ENCODE data around the gene PSMA7.
"Not testable (repeated sequence)": the region's sequence is repeated elsewhere in the genome, so short reads cannot be mapped to it uniquely, and the experiment has no call there.

PSMA7 gene

DNA sequence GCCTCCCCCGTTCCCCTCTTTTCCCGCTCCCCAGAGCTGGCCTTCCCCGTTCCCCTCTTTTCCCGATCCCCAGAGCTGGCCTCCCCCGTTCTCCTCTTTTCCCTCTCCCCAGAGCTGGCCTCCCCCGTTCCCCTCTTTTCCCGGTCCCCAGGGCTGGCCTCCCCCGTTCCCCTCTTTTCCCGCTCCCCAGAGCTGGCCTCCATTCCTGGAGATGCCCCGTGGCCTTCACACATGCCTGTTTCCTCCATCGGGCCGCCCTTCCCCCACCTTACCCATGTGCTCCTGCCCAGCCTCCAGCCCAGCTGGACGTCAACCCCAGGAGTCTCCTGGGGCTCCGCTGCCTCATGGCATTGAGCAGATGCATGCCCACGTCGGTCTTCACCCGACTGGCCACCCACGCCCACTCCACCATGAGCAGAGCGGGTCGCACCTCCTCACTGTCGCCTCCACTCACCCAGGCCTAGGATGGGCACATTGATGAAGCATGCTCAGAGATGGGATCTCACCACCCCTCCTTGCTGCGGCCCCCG, 8.7 kb upstream of the PSMA7 start:
- DNase-seq, result no peak

DNA sequence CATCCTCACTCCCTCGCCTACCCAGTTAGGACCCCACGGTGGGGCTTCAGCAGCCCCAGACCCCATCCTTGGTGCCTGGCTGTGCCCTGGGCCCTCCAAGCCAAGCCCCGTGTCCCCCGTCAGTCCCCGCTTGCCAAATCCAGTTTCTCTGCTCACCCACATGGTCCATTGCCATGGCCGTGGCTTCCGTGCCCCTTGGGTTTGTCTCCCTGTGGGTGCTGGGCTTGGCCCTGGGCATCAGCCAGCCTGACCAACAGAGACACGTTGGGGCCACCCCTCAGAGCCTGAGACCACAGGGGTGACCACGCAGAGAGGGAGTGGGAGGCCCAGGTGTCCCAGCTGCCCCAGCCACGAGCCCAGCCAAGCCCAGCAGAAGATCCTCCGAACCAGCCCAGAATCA, 8.0 kb upstream of the PSMA7 start:
- no peak for DNase-seq

DNA sequence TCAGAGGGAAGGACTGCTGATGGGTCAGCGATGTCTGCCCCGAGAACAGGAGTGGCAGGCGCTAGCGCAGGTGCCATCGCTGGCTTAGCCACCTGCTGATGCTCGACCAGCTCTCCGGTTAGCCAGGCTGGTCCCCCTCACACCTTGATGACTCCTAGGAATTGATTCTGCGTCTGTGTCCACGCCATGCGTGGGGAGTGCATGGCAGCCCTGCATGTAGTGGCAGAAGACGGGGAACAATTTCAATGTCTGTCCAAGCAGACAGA, 7.0 kb upstream of the PSMA7 start:
- no peak for DNase-seq

DNA sequence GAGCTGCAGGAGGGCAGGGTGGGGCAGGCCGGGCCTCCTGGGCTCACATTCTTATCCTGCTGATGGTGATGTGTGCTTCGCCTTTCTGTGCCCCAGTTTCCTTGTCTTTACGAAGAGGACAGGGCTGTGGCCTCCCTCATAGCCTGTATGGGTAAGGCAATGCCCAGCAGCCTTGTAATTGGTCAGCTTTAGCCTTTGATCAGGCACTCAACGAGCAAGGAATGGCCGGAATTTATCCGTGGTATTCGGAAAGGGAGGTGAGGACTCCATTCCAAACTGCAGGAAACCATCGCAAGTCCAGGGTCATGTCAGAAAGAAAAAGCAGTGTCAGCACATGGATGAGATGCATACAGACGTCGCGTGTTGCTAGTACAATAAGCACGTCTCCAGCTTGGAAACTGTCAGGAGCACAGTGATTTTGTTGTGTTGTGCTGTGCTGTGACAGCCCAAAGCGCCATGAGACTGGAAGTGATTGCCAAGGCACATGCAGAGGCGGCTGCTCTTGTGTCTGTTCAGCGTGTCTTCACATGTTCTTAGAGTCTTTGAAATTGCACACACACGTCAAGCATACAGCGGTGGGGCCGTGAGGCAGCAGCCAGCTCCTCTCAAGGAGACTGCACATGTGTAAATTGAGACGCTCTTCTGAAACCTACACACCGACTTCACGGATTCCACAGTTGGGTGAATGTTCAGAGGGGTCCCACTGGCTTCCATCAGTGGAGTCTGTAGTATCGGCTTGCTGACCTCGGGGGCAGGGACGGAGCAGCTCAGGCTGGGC, 6.5 kb upstream of the PSMA7 start:
- DNase-seq, result no peak

DNA sequence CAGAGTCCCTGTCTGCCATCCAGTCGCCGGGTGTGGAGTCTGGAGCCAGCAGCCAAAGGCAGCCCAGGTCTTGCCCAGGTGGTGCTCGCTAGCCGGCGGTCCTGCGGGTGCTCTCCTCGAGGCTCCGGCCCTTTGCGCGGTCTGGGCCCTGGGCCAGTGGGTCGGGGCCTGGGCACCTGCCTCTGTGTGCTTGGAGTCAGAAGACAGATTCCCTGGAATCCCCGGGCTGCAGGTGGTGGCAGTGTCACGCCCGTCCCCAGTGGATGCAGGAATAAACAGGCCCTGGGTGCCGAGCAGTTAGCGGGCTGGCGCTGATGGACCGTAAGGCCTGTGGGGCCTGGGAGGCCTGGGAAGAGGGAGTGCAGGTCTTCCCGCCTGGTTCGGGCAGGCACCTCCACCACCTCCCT, 5.7 kb upstream of the PSMA7 start:
- DNase-seq, result no peak

DNA sequence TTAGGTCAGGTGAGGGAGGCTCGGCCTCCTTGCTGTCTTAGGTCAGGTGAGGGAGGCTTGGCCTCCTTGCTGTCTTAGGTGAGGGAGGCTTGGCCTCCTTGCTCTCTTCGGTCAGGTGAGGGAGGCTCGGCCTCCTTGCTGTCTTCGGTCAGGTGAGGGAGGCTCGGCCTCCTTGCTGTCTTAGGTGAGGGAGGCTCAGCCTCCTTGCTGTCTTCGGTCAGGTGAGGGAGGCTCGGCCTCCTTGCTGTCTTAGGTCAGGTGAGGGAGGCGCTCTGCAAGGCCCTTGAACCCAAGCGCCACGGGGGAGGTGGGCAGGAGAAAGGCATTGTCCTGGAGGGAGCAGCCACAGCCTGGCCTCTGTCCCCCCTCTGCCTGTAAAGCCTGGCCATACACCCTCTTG, 5.2 kb upstream of the PSMA7 start:
- not testable (repeated sequence) for DNase-seq

DNA sequence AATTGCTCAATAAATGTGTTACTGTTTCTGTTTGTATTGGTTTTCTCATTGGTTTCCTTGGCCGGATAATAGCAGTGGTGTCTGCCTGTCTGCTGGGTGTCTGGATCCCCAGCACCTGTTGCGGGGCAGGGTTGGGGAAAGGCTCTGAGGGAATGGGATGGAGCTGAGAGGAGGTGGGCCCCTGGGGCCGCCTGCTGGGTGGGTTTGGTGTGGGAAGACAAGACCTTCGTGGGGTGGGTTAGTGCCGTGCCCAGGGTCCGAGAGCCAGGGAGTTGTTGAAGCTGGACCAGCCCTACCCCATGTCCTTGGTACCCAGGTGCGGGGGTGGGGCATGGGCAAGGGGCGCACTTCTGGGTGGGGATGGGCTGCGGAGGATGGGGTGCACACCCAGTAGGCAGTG, 4.3 kb upstream of the PSMA7 start:
- DNase-seq, result no peak

DNA sequence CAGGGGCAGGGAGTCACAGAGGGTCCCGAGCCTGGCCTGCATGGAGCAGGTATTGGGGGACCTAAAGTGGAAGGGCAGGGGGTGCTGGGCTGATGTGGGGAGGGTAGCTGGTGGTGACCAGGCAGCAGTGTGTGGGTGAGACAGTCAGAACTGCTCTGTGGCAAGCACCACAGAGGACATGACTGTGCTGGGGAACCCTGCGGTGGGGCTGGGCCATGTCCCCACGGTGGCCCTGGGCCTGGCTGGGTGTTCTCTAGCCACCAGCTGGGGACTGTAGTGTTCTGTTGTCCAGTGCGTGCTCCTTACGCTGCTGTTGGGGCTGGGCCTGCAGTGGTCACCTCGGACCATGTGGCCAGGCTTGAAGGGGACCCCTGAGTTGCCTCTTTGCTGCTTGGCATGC, 3.9 kb upstream of the PSMA7 start:
- no peak for DNase-seq

DNA sequence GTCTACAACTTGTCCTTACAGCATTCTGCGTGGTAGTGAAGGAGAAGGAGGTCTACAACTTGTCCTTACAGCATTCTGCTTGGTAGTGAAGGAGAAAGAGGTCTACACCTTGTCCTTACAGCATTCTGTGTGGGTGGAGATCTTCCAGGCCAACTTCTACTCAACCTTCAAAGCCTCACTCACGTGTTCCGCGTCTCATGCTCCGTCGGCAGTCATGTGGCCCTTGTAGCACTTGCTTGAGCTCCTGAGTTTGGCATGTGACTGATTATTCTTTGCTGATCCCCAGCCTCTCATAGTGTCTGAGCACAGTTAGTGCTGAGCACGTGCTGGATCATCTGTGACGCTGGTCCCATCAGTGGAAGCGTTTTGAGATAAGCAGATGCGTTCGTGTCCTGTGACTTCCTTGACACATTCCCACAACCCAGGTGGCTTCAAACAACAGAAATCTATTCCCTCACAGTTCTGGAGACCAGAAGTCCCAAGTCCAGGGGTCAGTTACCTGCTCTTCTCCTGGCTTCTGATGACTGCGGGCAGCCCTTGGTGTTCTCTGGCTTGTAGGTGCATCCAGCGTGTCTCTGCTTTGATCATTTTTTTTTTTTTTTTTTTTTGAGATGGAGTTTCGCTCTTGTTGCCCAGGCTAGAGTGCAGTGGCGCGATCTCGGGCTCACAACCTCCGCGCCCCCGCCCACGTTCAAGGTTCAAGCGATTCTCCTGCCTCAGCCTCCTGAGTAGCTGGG, 3.0 kb upstream of the PSMA7 start:
- no peak for DNase-seq

DNA sequence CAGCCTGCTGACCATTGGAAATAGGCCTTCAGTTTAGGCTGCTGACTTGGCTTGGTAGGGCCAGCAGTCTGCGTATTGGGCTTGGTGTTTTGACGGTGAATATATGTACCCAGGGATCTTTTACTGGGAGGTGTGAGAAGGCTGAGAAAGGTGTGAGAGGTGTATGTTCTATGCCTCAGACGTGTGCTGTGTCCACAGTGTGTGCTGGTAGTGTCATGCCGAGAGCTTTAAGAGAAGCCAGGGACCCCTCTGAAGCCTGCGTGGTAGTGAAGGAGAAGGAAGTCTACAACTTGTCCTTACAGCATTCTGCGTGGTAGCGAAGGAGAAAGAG, 2.5 kb upstream of the PSMA7 start:
- DNase-seq, result no peak

DNA sequence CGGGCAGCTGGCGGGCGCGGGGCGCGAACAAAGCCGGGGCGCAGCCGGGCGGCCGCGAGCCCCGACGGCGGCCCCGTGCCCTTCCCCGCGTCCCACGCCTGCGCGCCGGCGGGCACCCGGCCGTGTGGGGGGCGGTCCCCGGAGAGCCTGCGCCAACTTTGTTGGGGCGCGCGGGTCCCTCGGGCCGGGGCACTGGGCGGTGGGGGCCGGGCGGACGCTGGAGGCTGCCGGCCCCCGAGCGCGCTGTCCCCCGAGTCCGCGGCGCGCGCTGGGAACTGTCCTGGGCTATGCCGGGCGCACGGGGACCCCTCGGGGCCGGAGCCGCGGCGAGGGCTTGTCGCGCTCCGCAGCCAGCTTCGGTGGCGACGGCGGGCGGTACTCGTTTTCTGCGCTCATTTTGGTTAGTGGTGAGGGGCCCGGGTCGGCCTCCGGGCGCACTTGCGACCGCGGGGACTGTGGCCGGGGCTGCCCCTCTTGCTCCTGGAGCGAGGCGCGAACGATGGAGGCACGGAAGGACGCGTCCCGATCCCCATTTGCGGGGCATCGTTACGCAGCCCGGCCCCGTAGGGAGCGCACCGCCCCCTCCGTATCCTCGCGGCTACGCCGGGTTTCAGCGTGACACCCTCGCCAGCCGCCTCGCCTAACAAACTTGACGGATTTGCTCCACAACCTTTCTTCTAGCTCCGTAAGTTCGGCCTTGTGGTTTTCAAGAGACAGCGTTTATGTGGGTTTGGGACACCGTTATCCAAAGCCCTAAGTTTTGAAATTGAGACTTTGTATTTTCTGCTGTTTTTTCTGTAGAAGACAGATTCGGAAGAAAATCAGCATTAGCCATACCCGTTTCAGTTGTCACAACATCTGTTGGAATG, 997 bp upstream of the PSMA7 start:
- peak; percentile 8 for DNase-seq

DNA sequence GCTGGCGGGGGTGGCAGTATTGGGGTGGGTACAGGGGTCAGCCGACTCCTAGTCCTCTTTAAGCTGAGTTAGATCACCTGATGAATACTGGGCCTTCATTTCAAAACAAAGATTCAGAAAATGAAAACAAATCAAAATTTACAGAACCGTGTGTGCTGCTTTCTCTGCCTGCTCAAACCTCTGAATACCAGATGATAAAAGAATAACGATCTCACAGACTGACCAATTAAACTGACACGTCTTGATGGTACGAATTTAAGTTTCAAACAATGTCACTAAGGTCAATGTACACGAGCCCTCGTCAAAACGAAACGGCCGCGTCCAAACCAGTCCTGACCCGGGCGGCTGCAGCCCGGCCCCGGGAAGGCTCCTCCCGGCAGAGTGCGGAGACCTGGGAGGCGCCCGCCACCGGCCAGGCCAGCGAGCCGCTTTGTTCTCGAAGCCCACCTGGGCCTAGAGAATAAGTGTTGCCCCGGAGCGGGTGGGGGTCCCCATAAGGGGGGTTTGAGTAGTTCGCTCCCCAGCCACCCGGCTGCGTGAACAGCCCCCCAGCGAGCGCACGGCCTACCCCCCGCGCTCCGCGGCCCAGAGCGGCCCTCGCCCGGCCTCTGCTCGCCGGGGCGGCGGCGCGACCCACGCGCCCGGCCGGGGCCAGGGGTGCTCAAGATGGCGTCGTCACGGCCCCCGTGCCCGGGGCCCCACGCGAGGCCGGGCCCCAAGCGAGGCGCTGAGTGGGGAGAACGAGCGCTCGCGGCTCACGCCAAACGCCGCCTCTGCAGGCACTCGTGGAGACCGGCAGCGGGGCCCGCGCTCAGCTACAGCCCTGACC, 728 bp downstream of the PSMA7 start:
- DNase-seq, result peak; percentile 34

DNA sequence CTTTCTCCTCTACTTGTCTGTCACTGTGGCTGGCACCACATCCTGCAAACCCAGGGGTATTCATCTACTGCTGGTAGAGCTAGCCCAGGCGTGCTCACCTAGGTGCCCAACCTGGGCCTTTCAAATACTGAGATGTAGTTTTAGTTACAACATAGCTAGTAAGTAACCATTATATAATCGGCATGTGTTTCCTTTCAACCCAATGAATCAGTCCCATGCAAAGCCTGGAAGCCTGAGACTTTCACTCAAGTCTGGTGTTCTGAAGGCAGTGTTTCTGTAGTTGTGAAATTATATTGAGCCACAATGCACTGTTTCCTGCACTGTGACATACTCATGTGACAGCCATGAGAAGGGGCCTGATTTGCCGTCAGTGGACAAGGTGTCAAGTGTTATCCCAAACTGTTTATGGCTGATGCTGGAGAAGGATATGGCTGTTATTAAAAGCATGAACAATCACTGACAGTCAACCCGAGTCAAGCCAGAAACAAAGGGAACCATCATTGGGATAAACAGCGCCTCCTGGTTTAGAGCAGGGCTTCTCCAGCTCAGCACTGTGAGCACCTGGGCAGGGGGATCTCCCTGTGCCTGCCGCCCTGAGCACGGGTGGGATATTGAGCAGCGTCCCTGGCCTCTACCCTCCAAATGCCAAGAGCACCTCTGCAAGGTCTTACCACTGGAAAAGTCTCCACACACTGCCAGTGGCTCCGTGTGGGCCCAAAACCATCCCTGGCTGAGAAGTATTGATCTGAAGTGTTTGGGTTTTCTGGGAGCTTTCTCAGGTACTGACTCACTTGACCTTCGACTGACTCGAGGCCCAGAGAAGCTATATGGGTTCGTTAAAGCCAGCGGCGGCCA, 1.6 kb downstream of the PSMA7 start:
- DNase-seq, result peak; percentile 49

DNA sequence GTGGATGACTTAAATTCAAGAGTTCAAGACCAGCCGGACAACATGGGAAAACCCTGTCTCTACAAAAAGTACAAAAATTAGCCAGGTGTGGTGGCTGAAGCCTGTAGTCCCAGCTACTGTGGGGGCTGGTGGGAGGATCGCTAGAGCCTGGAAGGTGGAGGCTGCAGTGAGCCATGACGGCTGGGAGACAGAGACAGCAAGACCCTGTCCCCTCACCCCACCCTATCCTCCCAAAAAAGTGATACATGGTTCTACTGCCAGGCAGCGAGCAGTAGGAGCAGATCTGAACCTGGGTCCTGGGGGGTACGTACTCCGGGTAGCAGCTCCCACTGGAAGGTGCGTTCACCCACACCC, 2.2 kb downstream of the PSMA7 start:
- no peak for DNase-seq

DNA sequence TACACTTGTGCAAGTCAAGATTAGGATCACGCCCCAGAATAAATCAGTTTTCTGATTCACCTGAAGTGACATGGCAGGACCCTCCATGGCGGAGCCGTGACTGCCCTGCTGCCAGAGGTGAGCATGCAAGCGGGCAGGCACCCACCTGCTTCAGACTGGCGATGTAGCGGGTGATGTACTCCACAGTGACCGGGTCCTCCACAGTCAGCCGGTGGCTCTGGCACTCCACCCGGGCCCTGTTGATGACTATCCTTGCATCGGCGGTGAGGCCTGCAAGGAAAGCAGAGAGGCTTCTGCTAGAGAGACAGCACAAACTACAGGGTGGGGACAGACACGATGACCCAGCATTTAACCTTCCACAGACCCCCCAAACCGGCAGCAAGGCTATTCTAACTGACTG, 3.6 kb downstream of the PSMA7 start:
- no peak for DNase-seq

DNA sequence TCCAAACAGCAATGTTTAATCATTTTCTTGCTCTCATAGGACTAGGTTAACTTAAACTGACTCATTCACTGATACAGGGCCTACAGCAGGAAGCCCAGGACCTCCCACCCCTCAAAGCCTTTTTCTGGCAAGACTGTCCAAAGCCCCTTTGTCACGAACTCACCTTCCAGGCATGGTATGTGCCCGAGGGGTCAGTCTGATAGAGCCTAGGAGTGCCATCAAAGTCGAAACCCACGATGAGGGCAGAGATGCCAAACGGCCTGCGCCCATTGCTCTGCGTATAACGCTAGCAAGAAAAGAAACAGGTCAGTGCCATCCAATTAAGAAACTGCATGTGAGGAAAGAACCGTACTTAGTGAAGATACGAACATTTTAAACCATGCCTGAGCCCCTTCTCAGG, 4.3 kb downstream of the PSMA7 start:
- DNase-seq, result no peak

DNA sequence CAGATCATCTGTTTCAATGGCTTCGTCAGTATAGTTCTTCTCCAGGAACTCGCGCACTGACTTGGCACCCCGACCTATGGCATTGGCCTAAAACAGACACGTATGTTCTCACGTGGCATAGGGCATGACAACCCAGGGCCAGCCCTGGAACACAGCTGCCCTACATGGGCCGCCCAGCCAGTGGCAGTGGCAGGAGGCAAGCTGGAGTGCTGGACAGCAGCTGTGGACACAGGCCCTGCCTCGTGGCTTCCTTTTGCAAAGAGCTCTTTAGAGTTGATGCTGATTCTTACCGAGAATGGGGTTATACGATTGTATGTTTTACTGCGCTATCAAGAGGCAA, 5.0 kb downstream of the PSMA7 start:
- no peak for DNase-seq

DNA sequence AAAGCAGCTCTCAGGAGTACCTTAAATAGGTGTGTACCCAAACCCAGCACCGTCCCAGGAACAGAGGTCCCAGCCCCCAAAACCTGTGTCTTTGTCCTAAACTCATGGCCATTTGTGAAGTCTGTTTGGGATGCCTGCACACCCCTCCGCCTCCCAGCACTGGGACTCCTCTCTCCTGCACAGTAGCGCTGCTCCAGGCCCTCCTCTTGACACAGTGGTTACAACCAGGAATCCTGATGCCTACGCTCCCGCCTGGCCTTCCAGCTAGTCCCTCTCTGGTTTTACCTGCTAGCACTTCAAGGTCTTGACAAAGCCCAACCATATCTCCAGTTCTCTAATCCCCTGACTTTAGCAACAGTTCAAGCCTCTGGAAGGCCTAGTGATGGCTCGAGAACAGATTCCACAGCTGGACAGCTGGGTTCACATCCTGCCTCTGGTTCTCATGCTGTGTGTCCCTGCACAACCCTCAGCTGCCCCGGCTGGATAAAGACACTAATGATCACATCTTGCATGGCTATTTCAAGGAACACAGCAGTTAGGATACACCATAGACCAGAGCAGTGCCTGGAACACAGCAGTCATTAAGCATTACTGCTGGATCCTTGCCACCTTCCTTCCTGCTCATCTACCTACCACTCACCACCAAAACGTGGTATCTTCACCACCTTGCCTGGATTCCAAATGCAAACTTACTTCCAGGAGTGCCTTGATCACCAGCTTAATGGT, 5.6 kb downstream of the PSMA7 start:
- no peak for DNase-seq

DNA sequence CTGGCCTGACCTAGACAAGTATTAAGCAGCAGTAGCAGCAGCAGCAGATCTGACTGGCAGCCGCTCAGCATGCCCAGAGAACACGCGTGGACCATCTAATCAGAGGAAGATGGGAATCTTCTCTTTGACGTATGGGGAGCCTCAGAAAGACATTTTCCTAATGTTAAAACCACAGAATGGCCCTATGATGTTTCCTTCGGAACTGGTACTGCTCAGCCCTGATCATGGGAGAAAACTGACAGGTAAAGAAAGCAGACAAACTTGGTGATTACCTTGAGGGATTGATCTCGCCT, 6.2 kb downstream of the PSMA7 start:
- DNase-seq, result no peak

DNA sequence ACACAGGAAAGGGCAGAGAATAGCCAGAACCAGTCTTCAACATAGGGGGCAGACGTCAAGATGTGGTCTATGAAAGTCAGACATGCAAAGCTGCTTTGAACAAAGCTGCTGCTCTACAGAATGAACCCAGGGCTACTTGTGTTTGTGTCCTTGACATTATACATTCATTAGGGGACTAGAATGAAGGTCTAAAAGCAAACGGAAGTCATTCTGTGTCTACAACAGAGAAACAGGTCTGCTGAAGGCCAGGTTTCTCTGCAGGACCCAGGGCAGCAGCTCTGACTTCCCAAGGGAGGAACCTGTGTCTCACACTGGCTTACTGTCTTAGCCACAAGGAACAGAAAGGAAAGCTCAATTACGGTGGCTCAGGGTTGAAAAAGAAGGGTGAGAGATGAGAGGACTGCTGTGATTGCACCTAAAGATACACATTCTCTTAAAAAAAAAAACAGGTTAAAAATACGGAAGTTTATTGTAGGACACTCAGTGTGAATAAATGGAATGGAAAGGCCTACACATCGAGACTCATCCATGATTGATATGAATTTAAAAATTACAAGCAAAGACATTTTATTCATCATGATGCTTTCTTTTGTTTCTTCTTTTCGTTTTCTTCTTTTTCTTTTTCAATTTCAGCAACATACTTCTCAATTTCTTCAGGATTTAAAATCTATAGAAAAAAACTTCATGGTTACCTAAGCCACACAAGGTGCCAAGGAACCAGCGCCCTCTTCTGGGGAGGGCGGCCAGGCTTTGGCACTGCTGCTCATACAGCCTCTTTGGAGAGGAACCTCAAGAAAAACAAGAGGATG, 6.7 kb downstream of the PSMA7 start:
- DNase-seq, result peak; percentile 44

All from NCI-H1092 treated with DMSO at 0.1 percent for 48 hours (cell line).